ENCODE data around the gene DYRK1A.
"Not testable (repeated sequence)": the region's sequence is repeated elsewhere in the genome, so short reads cannot be mapped to it uniquely, and the experiment has no call there.

Gene DYRK1A

DNA sequence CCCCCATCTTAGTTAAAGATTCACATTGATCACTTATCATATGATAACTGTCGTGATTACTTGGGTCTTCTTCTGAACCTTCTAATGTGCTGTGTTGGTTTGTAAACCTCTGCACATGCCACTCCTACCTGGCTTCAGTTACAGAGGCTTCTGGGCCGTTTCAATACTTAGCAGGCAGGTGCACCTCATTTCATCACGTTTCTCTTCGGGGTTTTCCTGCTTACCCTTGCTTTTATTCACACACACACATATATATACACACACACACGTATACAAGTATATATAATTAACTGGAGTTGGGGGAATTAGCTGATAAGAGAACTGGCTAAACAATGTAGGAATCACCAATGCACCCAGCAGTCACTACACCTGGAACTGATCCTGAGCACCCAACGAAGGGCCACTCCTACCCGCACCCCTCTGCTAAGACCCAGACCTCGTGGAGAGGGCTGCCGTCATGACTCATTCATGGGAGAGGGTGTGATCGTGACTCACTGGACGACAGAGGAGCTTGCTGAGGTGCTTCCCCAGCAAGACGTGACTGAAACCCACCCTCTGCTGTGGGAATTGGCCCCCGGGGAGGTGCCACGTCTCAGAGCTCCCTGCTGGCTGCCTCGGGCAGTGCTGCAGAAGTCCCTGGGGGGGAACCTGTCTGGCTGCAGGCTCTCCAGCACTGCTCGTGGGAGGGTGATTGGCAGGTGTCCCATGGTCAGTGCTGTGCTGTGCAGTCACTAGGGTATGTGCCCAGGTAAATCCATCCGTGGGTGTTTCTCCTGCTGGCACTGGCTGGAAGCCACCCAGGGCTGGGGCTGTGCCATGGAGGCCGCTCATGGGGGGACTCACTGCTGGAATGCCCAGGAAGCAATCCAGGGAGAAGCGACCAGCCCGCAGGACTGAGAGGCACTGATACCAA lies 166.6 kb downstream of the DYRK1A start:
- no peak for DNase-seq

DNA sequence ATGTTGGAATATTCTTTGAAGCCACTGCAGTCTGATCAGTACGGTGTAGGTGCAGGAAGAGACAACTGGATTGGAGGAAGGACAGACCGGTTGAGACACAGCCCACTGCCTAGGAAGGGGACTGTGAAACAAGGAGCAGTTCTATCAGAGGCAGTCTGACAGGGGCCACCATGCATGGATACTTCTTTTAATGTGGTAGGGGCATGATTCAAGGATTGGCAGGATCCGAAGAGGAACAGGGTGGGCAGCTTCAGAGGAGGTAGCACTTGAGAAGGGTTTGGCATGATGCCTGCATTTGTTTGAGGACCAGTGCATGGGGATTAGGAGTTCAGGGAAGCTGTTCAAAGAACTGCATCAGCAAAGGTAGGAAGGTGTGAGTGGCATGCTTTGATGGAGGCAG lies 167.9 kb downstream of the DYRK1A start:
- DNase-seq: no peak

DNA sequence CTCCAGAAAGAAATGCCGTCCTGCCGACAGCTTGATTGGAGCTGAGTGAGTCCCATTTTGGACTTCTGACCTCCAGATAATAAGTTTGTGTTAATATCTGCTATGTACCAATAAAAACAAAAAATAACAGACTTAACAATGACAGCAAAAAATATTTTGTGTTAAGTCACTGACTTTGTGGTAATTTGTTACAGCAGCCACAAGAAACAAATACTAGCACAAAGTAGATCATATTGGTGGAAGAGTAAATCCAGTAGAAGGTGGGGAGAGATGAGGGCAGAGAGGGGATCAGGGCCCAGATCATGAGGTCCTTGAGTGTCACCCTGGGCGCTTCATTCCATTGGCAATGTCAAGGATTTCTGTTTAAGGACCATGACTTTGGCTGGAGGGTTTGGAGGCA lies 168.6 kb downstream of the DYRK1A start:
- no peak for DNase-seq

DNA sequence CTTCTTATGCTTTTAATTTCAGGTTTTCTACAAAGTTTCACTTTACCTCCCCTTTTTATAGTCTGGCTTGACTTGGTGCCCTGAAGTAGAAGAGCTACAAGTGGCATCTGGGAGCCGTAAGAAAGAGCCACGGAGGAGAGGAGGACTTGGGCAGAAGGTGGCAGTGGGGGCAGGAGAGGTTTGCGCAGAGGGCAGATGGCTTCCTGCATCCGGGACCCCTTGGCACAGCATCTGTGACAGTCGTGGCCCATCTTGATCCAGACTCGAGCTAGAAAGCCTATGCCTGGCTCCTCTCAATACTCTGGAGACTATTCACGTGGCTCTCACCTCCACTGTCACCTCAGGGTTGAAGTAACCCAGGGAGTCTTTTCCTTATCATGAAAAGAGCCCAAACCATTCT lies 169.1 kb downstream of the DYRK1A start:
- no peak for DNase-seq

DNA sequence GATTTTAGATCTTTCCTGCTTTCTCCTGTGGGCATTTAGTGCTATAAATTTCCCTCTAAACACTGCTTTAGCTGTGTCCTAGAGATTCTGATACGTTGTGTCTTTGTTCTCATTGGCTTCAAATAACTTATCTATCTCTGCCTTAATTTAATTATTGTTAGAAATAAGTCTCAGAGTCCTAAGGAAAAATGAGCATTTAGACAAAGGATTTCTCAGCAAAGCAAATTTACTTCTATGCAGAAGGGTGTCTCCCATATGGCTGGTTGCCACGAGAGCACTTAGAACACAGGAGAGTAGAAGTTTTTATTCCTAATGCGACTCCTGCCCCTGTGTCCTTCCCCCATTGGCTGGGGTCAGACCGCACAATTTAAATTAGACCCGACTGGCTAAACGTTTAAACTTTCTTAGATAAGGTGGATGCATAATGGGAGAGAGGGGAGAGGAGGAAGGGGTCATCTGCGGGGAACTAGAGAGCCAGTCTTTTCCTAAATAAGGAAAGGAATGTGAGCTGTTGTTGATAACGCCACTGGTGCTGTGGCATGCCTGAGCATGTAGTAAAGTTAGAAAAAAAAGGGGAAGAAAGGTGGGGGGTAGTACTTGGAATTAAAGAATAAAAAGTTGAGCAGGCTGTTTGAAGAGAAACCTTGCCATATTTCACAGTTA lies 170.2 kb downstream of the DYRK1A start:
- no peak for DNase-seq

DNA sequence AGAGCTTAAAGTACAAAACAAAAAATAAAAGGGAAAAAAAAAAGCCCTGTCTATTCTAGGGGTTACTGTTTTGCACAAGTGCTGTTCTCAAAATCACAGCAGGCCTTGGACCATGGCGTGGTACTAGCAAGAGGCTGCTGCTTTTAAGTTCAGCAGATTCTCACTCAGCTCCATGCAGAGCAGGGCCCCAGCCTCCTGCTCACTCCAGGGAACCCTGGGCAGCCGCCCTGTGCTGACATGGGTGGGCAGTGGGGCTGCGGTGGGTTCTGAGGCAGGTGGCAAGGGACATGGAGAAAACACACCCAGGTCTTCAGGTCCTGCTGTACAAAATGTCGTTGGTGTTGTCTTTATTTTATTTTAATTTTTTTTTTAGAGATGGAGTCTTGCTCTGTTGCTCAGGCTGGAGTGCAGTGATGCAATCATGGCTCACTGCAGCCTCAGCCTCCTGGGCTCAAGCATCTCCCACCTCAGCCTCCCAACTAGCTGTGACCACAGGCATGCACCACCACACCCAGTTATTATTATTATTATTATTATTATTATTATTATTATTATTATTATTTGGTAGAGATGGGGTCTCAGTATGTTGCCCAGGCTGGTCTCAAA lies 170.9 kb downstream of the DYRK1A start:
- no peak for DNase-seq

- no peak for DNase-seq
Measured at GRCh38 chr21:37538971-37539590, 172.5 kb downstream of the DYRK1A start.

DNA sequence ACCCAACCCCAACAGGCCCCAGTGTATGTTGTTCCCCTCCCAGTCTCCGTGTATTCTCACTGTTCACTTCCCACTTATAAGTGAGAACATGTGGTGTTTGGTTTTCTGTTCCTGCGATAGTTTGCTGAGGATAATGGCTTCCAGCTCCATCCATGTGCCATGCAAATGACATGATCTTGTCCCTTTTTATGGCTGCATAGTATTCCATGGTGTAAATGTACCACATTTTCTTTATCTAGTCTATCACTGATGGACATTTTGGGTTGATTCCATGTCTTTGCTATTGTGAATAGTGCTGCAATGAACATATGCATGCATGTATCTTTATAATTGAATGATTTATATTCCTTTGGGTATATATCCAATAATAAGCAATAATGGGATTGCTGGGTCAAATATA lies 174.6 kb downstream of the DYRK1A start:
- DNase-seq: not testable (repeated sequence)

DNA sequence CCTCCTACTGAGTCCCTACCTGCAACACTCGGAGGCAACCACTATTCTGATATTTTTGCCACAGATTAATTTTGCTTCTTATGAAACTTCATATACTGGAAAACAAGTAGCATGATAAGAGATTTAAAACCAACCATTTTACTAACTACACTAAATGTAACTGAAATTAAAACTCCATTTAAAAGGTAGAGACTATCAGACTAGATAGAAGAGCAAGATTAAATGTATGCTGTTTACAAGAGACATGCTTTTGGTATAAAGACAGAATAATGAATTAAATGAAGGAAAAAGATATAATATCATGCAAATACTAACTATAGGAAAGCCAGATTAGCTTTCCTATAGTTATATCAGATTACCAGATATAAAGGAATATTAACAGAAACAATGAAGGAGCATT lies 175.9 kb downstream of the DYRK1A start:
- DNase-seq: no peak

DNA sequence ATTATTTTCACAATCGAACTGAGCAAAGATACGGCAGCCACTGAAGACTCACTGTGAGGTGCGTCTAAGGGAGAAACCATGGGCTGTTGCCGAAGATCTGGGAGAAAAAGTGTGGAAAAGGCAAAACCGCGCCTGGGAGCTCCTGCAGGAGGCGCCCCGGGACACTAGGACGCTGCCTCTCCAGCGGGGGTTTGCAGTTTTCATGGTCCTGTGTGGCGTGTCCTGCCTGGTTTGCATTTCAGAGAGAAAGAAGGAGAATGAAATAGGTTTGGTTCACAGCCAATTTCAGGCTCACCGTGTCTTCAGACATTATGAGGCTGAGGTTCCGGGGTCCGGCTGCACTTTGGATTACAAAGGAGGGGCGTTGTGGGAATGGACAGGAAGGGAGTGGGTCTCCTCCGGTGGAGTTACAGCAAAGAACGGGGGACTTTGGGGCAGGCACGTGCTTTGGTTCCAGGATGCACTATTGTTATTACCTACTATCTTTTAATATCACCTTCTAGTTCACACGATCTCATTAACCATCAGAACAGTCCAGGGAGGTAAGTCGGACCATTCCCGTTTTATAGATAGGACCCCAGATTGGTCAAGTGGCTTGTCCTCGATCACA lies 179.8 kb downstream of the DYRK1A start:
- DNase-seq: no peak

GRCh38 chr21:37546949-37547614 lies 180.5 kb downstream of the DYRK1A start:
- no peak for DNase-seq

DNA sequence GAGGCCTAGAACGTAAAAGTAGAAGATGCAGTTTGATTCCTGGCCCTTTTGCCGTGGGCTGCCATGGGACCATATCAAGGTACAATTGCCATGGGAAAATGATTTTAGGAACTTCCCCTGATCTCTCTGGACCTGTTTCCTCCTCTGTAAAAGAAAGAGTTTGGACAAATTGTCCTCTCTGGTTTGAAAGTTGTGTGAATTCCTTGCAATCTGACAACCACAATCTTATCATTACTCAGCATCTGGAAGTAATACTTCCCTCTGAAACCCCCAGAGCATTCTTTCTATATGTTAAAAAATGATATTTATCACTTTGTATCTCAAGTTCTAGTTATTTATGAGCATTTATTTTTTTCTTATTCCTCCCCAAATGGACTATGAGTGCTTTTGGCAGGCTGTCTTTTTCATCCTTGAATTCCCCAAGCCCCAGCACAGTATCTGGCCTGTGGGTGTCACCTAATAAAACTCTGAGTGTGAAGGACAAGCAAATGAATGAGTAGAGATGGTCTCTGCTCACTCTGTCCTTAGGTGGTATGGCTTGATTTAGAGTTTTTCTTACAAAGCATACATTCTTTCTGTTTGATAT lies 181.1 kb downstream of the DYRK1A start:
- no peak for DNase-seq

DNA sequence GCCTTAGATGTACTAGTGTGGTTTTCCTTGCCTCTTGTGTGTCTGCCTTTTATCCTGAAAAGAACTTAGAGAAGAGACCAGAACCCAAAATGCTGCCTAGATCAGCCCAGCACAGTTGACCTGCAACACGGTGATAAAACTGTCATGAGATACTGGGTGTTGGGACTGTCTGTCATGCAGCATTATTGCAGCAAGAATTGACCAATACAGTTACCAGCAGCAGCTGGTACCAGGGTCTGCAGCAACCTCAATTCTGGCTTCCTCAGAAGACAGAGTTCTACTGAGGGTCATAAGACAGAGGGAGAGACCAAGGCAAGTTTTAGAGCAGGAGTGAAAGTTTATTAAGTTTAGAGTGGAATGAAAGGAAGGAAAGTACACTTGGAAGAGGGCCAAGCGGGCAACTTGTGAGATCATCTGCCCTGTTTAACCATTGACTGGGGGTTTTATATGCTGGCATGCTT lies 182.0 kb downstream of the DYRK1A start:
- DNase-seq: no peak

- DNase-seq: not testable (repeated sequence)
Measured at GRCh38 chr21:37549730-37550129, 183.2 kb downstream of the DYRK1A start.

DNA sequence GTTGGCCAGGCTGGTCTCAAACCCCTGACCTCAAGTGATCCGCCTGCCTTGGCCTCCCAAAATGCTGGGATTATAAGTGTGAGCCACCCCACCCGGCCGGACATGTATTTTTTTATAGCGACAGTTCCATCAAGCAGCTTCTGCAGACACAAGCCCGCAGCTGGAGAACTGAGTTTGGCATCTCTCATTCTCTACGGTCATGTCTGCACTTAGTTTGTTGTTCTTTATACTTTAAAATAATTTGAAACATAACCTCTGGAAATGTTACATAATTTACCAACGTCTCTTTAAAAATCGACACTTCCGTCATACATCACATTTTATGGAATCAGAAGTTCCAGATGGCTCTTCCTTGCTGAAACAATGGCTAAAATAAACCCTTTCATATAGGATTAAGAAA lies 183.6 kb downstream of the DYRK1A start:
- DNase-seq: no peak

DNA sequence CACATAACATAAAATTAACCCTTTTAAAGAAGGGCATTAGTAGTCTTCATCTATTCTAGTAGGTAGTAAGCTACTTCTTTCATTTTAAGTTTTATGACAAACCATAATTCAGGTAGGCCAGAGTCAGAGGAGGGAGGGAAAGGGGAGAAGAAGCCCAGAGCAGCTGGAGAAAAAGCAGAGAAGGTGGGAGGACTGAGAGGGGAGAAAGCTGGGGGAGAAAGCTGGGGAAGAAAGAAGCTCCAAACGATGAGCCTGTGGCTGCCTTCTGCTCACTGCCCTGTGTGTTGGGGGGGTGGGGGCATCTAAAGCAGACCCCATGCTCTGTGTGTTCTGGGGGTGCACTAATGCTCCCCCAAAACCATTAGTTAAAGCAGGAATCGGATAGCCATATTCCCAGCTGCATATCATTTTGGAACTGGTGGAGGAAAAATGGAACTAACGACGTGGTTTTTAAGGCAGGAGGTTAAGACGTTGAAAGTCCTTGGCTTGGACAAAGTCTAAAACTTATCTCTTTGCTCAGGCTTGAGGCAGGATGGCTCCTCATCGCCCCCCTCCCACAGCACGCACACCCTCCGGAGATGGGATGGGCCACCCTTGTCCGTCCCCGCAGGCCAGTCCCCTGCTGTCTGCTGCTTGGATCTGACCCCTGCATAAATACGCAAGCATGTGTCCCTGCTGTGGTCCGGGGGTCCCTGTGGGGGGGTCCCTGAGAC lies 184.2 kb downstream of the DYRK1A start:
- DNase-seq: no peak

- DNase-seq: no peak
Measured at GRCh38 chr21:37551331-37551992, 184.9 kb downstream of the DYRK1A start.

DNA sequence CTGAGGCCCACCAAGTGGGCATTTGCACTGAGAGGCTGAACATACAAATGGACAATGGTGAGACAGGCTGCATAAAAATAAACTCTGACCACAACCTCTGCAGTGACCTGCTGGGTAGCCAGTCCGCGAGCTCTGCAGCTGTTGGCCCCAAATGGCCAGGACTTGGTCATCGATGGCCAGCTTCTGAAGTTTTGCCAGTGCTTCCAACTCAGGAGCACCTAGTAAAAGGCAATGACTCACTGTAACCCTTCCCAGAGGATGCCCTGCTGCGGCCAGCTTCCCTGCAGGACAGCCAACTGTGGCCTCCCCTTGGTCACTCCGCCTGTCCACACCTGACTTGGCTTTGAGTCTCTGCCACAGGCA lies 185.4 kb downstream of the DYRK1A start:
- no peak for DNase-seq

DNA sequence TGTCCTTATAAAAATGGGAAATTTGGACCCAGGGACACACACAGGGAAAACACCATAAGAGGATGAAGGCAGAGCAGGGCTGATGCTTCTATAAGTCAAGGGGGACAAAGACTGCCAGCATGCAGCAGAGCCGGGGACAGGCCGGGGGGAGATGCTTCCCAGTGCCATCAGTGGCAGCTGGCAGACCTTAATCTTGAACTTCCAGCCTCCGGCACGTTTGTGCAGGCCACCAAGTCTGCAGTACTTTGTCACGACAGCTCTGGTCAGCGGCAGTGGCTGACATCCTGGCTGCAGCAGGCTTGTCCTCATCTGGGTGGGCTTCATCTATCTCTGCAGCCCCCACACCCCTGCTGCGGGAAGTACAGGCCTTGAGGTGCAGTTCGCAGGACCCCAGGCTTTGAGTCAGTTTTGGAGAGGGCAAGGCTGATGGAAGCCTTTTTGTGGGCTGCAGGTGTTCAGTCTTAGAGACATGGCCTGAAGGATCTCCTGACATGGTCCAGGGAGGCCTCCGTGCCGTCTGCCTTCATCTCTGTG lies 186.0 kb downstream of the DYRK1A start:
- no peak for DNase-seq

GRCh38 chr21:37553078-37553481 lies 186.5 kb downstream of the DYRK1A start:
- DNase-seq: no peak
